GM06990 (cell line): Measurements from ENCODE around the gene TOR3A.

Source experiments
- DNase-seq: peaks from one replicate; pipeline ENCODE4 v3.0.0-alpha.2; 2011; ENCODE audit not compliant: insufficient read length; ENCODE audit errors: extremely low read depth
- H3K27me3 ChIP-seq: replicated peaks from 2 replicates; pipeline ENCODE4 v1.6.0; 2011; ENCODE audit warnings: low read length; ENCODE audit not compliant: control insufficient read depth, insufficient read depth
- H3K36me3 ChIP-seq: 2 replicates; pipeline ENCODE4 v1.5.1; 2011; ENCODE audit warnings: low read length; ENCODE audit not compliant: control insufficient read depth, insufficient read depth
- H3K4me3 ChIP-seq: replicated peaks from 2 replicates; pipeline ENCODE4 v1.5.1; 2011; ENCODE audit warnings: low read depth, mild to moderate bottlenecking, control low read depth, low read length
- CTCF ChIP-seq: IDR thresholded peaks from 2 replicates; pipeline ENCODE4 v1.5.1; 2011; ENCODE audit warnings: low read length, control low read depth, mild to moderate bottlenecking, inconsistent platforms; ENCODE audit not compliant: insufficient read depth, poor library complexity, severe bottlenecking

The TOR3A gene

GRCh38 chr1:179061360-179062282 lies 20.2 kb upstream of the TOR3A start:
- no peak for TF ChIP-seq CTCF
- no peak overlapping the region for H3K4me3 ChIP-seq
- peaks cover 2% of the 10 kb centered on the region for H3K36me3 ChIP-seq
- DNase-seq = no peak
- H3K27me3 ChIP-seq = no peaks in the 10 kb centered on the region

GRCh38 chr1:179066471-179066870 lies 15.4 kb upstream of the TOR3A start:
- Histone ChIP-seq H3K4me3 (no peak overlapping the region), H3K27me3 (no peaks in the 10 kb centered on the region), H3K36me3 (peaks cover 4% of the 10 kb centered on the region)
- TF ChIP-seq CTCF = no peak
- no peak for DNase-seq

- Histone ChIP-seq H3K4me3 (no peak overlapping the region), H3K27me3 (no peaks in the 10 kb centered on the region), H3K36me3 (no peaks in the 10 kb centered on the region)
- TF ChIP-seq CTCF = no peak
- DNase-seq = no peak
These were observed 4.5 kb upstream of the TOR3A start for GRCh38 chr1:179077396-179077795.

GRCh38 chr1:179079113-179079761 lies 2.6 kb upstream of the TOR3A start:
- no peak for DNase-seq
- peak; percentile 77 for TF ChIP-seq CTCF
- Histone ChIP-seq H3K27me3 (no peaks in the 10 kb centered on the region), H3K36me3 (peaks cover 2% of the 10 kb centered on the region; the same call in 1 of the 2 replicates), H3K4me3 (no peak overlapping the region)

GRCh38 chr1:179080866-179081686 lies 794 bp upstream of the TOR3A start:
- TF ChIP-seq CTCF = no peak
- Histone ChIP-seq H3K27me3 (no peaks in the 10 kb centered on the region), H3K36me3 (peaks cover 12% of the 10 kb centered on the region), H3K4me3 (peak overlapping the region; percentile 92)
- DNase-seq = no peak
